GM18870 (cell line): ENCODE results near the gene KRT23.

Experiments
- ATAC-seq: cut with Tn5 transposase; IDR thresholded peaks from one replicate; pipeline ENCODE4 v1.9.1; 2021; ENCODE audit warnings: moderate library complexity; ENCODE audit not compliant: unreplicated experiment

KRT23 gene, protein sequence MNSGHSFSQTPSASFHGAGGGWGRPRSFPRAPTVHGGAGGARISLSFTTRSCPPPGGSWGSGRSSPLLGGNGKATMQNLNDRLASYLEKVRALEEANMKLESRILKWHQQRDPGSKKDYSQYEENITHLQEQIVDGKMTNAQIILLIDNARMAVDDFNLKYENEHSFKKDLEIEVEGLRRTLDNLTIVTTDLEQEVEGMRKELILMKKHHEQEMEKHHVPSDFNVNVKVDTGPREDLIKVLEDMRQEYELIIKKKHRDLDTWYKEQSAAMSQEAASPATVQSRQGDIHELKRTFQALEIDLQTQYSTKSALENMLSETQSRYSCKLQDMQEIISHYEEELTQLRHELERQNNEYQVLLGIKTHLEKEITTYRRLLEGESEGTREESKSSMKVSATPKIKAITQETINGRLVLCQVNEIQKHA

DNA sequence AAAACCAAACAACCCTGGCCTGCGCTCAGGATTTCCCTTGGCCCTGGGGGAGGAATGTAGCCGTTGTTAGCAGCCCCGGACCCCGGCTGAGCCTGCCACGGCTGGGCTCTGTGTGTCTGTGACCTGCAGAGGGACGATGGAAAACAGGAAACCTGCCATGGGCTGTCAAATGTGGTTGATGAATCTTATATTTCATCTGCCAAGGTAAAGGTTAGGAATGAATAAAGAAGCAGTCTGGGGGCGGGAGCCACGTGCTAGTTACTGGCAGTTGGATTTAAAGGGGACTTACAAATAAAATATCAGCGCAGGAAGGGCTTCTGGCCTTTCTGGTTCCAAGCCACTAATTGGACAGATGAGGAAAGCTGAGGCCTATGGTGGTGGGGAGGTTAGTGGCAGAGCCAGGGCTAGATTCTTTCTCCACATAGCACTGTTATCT, at the start of gene KRT23:
KRT23 (minus strand) TSS at position 263 of the 436 bp plus-strand sequence. CDS start 1,043 bp downstream, outside the sequence.
- no peak for ATAC-seq

DNA sequence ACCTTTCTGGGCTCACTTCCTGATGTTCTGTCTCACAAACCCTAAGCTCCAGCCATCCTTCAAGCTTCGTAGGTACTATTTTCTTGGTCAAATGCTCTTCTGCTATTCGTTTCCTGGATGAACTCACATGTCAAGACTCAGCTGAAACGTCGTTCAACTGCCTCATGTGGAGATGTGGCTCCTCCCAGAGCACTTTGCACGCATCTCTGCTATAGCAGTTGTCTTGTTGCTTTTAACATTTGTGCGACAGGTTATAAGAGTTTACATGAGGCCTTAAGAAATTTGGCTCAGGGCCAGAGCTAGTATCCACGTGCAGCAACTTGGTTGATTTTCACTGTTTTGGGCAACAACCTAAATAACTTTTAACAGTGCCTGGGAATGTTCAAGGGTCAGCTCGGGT, 49.5 kb upstream of the KRT23 start:
- no peak for ATAC-seq

DNA sequence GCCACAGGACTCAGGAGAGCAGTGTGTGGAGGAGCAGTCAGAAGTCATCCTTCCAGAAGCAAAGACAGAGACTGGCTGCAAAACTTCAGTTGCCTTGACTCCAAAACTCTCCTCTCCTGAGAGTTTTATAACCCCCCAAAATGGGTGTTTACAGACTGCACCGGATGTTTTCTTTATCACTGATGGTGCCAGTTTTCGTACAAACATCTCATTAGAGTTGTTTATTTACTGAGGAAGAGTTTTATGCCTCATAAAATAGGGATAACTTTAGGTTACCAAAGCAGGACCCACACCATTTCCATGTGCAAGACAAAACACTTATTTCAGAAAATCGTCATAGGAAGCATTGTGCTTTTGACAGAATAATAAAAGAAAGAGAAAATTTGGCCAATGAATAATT, 46.8 kb upstream of the KRT23 start, which contains the start of gene KRT40:
KRT40 (minus strand) TSS at position 101 of the 400 bp plus-strand sequence; CDS start at position 48, 53 bp downstream.
- no peak for ATAC-seq

DNA sequence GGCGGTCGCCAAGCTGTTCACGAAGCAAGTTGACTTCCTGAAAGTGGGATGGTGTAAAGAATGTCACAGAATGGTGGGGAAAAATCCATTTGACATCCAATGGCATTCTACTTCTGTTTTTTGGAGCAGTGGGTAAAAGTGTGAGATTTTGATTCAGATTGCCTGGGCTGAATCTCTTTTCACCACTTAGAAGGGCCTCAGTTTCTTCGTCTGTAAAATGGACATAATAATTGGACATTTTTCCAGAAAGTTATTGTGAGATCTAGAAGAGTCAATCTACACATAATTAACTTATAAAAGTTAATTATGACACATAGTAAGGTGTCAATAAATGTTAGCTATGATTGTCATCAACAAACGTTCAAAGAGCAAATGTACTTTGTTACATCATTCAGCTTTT, 43.7 kb upstream of the KRT23 start:
- no peak for ATAC-seq

DNA sequence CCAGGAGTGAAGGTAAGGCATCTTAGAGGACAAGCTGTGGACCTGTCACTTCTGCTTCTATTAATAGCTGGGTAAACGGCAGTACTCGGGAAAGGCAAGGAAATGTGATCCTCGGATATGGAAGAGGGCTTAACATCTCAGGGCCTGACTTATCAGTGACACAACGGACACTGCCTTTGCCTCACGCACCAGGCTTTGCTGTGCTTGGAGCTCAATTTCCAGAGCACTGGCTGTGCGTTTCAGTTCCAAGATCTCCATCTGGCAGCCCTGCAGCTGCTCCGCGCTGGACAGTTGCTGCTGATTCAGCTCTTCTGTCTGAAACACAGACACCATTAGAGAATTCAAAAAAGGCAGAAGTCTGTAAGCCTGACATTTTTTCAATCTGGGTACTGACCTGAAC, 43.1 kb upstream of the KRT23 start:
- no peak for ATAC-seq

DNA sequence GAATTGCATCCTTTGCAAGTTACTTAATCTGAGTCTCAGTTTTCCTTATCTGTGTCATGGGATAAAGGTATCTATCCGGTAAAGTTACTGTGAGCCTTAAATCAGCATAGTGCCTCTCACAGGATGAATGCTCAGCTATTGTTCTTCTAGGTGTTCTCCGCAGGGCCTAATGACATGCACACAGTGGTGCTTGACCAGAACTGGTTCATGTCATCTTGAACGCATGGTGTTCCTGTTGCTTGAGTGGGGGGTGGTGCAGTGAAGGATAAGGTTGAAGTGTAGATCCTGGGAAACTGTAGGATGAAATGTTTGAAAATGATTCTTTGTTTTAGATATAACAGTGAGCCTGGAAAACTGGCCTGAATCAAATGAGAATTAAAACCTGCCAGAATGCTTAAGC, 42.7 kb upstream of the KRT23 start:
- no peak for ATAC-seq

DNA sequence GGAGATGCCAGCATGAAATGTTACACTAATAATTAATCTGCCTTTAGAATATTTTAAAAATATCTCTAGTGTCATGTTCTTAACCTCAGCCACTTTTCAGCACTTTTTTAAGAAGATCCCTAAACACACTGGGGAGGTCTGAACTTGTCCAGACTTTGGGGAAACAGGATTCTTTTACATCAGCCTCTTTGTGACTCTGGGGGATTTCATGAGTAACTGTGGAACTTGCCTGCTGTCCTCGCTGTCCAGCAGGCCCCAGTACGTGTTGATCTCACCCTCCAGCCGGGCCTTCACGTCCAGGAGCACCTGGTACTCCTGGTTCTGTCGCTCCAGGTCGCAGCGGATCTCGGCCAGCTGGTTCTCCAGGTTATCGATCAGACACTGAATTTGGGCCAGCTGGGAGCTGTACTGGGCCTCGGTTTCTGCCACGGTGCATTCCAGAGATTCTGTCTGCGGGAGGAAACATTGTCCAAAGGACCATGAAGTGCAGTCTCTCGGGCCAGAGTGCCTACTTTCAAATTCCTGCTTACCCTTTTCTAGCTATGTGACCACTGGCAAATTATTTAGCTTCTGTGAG, 41.2 kb upstream of the KRT23 start:
- no peak for ATAC-seq

DNA sequence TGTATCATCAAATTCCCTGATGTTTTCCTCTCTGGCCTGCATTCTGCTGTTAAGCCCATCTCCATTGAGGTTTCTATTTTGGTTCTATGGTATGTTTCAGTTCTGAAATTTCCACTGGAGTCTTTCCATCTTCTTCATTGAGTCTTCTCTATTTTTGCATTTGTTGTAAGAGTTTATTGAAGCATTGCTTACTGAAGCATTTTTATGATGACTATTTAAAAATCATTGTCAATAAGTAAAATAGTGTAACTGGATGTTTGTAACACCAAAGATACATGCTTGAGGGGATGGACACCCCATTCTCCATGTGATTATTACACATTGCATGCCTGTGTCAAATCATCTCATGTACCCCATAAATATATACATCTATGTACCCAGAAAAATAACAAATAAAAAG, 38.1 kb upstream of the KRT23 start:
- ATAC-seq = no peak

DNA sequence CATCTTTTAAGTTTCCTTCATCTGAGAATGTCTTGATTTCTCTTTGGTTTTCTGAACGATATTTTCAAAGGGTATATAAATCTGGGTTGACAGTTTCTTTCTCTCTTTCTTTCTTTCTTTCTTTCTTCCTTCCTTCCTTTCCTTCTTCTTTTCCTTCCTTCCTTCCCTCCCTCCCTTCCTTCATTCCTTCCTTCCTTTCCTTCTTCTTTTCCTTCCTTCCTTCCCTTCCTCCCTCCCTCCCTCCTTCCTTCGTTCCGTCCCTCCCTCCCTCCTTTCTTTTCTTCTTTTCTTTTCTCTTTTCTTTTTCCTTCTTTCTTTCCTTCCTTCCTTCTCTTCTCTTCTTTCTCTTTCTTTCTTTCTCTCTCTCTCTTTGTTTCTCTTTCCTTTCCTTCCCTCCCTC, 36.9 kb upstream of the KRT23 start:
- no peak for ATAC-seq

DNA sequence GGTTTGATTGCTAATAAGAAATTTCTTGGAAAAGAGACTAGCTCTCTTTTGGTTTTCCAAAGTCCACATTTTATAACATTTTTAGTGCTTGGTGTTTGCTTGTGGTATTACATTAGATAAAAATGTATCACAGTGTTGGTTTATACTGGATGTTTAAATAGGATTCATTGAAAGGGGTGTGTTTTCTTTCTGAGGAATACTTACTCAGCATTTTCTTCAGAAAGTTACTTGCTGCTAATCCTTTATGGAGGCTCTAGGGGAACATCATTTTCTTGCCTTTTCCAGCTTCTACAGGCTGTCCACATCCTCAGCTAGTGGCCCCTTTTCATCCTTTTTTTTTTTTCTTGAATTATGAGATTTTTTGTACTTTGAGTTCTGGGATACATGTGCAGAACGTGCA, 30.1 kb upstream of the KRT23 start:
- ATAC-seq = no peak

DNA sequence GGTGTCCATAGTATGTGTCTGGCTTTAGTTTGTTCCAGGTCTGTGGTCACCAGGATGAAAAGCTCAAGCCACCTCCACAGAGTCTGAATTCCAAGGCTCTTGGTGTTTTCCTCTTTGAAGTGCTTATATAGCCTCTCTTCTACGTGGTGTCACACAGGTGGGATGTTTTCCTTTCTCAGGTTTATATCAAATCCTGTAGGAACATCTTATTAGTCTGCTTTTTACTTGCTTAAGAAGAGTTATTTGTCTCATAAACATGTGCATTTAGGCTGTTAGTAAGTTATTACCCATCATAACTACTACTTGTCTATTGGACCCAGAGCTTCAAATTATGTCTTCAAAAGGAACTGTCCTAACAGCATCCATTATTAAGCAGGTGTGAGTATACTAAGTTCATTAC, 29.4 kb upstream of the KRT23 start, which contains the start of gene KRT39:
KRT39 (minus strand) TSS at position 101 of the 400 bp plus-strand sequence; CDS start at position 9, 92 bp downstream.
- no peak for ATAC-seq

DNA sequence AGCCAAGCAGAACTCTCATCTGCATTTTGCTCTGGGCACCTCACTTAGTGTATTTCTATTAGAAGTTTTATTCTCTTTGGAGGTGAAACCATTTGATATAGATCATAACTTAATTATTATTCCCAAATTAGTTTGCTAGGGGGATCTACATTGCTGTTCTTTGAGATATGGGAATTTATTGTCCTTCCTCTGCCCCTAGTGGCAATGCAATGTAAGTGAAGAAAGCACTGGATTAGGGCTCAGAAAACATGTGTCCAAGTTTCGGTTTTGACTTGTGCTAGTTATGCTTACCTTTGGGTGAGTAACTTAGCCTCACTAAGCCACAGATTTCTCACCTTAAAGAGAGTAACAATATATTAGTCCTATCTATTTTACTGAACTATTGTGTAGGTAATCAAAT, 26.4 kb upstream of the KRT23 start:
- no peak for ATAC-seq

DNA sequence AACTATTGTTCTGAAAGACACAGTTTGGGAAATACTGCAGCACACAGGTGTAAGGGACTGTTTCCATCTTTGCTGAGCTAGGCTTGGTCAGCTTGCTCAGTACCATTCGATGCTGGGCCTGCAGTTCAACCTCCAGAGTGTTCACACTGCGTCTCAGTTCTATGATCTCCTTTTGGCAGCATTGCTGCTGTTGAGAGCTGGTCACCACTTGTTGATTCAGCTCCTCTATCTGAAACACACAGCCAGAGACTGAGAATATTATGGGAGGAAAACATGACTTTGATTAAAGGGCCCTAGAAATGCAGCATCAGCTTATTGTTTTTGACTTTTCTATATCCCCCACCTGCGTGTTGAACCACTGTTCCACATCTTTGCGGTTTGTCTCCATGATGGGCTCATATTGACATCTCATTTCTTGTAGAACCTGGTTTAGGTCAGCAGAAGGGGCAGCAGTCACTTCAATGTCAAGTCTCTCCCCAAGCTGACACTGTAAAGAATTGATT, 24.7 kb upstream of the KRT23 start:
- no peak for ATAC-seq

DNA sequence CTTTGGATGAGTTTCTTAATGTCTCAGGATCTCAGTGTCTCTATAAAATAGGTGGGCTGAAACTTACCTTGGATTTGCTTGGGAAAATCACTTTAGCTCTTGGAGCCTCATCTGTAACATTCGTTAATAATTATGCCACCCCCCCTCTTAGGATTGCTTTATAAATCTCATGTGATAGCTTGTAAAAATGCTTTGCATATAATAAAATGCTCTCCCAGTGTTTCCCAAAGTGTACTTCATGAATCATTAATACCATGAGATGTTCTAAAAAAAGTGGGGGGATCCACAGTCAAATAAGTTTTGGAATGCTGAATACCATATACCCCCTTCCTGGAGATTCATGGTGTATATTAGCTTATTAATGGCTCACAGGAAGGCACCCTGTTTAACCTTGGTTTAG, 24.1 kb upstream of the KRT23 start:
- ATAC-seq = no peak

DNA sequence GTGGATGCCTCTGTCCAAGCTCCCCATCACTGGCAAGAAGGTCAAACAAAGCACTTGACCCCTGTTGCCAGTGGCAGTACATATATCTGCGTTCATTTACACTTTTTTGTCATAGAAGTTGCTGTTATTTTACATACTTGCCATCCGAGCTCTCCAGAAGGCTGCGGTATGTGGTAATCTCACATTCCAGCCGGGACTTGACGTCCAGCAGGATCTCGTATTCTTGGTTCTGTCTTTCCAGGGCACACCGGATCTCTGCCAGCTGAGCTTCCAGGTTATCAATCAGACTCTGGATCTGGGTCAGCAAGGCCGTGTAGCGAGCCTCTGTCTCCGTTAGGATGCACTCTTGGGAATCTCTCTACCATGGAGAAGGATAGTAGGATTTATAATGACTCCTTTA, 22.7 kb upstream of the KRT23 start:
- no peak for ATAC-seq

DNA sequence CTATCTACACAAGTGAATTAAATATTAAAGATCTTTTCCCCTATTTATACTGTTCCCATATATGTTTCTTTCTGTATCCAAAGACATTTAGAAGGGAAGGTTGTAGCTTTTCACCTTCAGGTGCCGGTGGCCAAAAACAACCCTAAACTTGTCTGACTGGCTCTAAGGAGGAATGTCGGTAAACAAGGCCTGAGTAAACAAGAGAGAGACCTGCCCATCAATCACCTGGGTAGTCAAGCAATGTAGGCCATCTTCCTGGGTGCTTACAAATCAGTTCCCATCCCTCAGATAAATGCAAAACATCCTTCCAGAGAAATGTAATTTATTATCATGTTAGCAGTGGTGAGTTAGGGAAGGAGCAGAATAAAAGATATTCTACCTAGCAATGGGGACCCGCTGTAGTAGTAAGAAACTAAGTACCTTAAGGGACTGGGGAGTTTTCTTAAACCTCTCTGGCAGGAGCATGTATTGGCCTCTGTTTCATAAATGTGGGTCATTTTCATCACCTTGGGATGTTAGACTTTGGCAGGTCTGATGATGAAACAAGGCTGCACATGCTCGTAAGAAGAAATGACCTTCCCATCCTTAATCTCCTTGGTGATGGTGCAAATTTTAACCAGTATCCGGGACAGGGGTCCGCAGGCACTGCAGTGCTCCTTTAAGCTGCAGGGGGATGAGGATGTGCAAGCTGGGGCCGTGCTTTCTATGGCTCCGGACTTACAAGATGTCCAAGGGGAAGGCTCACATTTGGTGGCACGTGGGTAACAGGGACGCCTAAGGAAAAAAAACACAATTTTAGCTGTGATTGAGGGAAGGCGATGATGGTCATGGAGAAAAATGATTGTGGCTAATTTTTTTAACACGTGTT, 20.9 kb upstream of the KRT23 start:
- no peak for ATAC-seq

DNA sequence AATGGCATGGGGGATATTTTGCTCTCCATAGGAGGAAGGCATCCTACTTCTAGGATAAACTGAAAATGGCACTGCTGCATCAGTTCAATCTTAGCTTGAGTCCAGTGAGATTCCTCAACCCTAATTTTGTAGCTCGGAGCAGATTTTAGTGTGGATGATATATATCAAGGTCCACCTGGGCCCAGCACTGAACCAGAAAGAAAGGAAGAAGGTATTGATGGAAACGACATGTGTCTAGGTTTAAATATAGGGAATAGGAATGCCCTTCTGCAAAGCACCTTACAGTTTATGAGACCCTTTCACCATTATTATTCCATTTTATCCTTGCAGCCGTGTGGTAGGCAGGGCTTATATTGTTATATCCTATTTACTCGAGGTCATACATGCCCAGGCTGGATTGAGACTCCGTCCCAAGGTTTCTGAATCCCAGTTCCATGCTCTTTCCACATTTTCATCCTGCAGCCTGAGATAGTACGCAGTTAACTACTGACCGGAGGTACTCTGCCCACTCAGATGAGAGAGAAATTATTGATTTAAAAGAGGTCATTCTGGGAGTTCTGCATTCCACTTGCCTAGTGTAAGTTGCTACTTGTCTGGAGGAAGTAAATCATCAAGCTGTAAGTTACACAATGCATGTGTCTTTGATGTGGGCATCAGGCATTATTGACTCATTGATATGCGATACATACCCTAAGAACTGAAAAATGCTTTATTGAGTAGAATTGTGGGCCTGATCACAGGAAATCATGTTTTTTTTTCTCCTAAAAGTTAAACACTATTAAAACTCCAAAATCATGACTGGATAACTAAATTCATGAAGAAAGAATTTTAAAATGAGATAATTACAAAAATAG, 19.2 kb upstream of the KRT23 start:
- no peak for ATAC-seq

DNA sequence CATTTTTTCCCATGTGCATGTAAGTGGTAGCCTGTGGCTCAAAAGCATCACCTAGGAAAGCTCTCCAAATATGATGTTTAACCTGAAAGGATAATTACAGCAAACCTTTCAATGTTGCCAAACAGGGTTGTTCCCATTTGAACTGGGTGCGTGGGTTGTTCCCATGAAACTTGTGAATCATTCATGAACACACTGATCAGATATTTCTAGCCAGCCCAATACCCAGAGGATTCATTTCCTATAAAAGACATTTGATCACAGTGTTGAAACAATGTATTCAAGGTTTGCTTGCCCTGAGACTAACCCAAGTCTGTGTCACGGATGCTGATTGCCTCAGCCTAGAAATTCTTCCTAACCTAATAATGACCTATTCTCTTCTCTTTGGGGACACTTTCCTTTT, 16.4 kb upstream of the KRT23 start:
- ATAC-seq = no peak

DNA sequence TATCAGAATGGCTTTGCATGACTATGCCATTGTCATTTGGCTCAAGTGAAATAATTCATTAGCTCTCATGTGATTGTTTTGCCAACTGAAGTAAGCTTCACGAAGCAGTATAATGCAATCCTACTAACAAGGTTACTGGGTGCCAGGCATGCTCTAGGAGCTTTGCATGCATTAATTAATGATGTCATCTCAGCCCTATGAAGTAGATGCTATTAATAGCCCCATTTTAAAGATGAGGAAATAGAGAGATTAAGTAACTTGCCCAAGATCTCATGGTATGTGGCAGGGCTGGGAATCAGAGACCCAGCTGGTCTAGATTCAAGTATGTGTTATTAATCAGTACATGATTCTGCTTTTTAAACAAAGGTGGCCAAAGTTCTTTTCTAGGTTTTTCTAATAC, 15.2 kb upstream of the KRT23 start:
- ATAC-seq = no peak

DNA sequence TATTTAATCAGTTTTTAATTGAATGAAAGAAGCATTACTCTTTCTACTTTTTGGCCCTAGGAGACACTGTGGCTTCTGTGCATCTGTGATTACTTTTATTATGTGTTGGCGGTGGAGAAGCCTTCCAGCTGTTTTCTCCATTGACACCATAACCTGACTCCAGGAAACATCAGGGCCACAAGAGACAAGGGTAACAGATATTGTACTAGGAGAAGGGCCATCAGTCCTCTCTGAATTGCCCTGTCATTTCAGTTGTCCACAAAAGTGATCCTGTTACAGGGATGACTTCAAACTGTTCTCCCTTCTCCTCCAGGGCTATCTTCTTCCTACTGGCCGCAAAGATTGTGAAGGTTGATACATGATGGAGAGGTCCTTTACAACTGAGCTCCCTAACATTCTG, 14.7 kb upstream of the KRT23 start:
- ATAC-seq = no peak
